Adipocyte (in vitro differentiated cells): ENCODE measurements around the gene SLC6A1.

Experiments used
- DNase-seq: peaks from one replicate; pipeline ENCODE4 v3.0.0-alpha.2; 2015; ENCODE audit warnings: low read depth
- H3K27me3 ChIP-seq: replicated peaks from 2 replicates; pipeline ENCODE4 v1.7.0; 2013; ENCODE audit warnings: mild to moderate bottlenecking, low read length, moderate library complexity; ENCODE audit not compliant: control insufficient read depth, insufficient read depth
- H3K36me3 ChIP-seq: 2 replicates; pipeline ENCODE4 v1.7.0; 2013; ENCODE audit warnings: low read length, mild to moderate bottlenecking, moderate library complexity; ENCODE audit not compliant: control insufficient read depth, insufficient read depth, severe bottlenecking
- H3K4me1 ChIP-seq: 2 replicates; pipeline ENCODE4 v1.7.0; 2013; ENCODE audit warnings: mild to moderate bottlenecking, low read length, moderate library complexity; ENCODE audit not compliant: control insufficient read depth, insufficient read depth
- H3K4me3 ChIP-seq: 2 replicates; pipeline ENCODE4 v1.7.0; 2013; ENCODE audit warnings: mild to moderate bottlenecking, low read length, moderate library complexity
- H3K9ac ChIP-seq: 2 replicates; pipeline ENCODE4 v1.7.0; 2013; ENCODE audit warnings: mild to moderate bottlenecking, low read length, moderate library complexity
- H3K9me3 ChIP-seq: 2 replicates; pipeline ENCODE4 v1.7.0; 2013; ENCODE audit warnings: mild to moderate bottlenecking, low read length, moderate library complexity; ENCODE audit not compliant: control insufficient read depth

SLC6A1 gene

GRCh38 chr3:11086856-11087255 lies 94.3 kb downstream of the SLC6A1 start:
- Histone ChIP-seq H3K4me3 (no peak overlapping the region), H3K4me1 (peaks cover 13% of the 10 kb centered on the region), H3K9me3 (no peaks in the 10 kb centered on the region), H3K36me3 (no peaks in the 10 kb centered on the region), H3K9ac (no peak overlapping the region), H3K27me3 (no peaks in the 10 kb centered on the region)
- no peak for DNase-seq

GRCh38 chr3:11088066-11088465 lies 95.5 kb downstream of the SLC6A1 start:
- Histone ChIP-seq H3K9me3 (no peaks in the 10 kb centered on the region), H3K27me3 (no peaks in the 10 kb centered on the region), H3K4me3 (no peak overlapping the region), H3K36me3 (no peaks in the 10 kb centered on the region), H3K4me1 (peaks cover 13% of the 10 kb centered on the region), H3K9ac (no peak overlapping the region)
- no peak for DNase-seq

GRCh38 chr3:11088831-11089230 lies 96.3 kb downstream of the SLC6A1 start:
- H3K9ac ChIP-seq = no peak overlapping the region
- no peak for DNase-seq
- H3K9me3 ChIP-seq = no peaks in the 10 kb centered on the region
- no peaks in the 10 kb centered on the region for H3K27me3 ChIP-seq
- H3K4me3 ChIP-seq = no peak overlapping the region
- no peaks in the 10 kb centered on the region for H3K36me3 ChIP-seq
- H3K4me1 ChIP-seq = peaks cover 13% of the 10 kb centered on the region
